Measurements from ENCODE around the gene TFR2.

GRCh38 chr7:100613412-100614175 lies 27.8 kb downstream of the TFR2 start:
- TF ChIP-seq CTCF (IDR thresholded peaks at IDR 0.05) (no peak), POLR2A (IDR thresholded peaks at IDR 0.05) (no peak)

Measured in Peyer's patch (tissue), 4 donors.